HG02884 (cell line): ENCODE measurements around the gene NDUFB10.
A peak's percentile ranks its signal among the peaks of the same experiment; 100 is the strongest.
"Not testable (repeated sequence)": the region's sequence is repeated elsewhere in the genome, so short reads cannot be mapped to it uniquely, and the experiment has no call there.

Experiments
- ATAC-seq: cut with Tn5 transposase; IDR thresholded peaks from one replicate; pipeline ENCODE4 v1.9.1; 2021; ENCODE audit warnings: mild to moderate bottlenecking, moderate library complexity; ENCODE audit not compliant: unreplicated experiment

Gene NDUFB10

DNA sequence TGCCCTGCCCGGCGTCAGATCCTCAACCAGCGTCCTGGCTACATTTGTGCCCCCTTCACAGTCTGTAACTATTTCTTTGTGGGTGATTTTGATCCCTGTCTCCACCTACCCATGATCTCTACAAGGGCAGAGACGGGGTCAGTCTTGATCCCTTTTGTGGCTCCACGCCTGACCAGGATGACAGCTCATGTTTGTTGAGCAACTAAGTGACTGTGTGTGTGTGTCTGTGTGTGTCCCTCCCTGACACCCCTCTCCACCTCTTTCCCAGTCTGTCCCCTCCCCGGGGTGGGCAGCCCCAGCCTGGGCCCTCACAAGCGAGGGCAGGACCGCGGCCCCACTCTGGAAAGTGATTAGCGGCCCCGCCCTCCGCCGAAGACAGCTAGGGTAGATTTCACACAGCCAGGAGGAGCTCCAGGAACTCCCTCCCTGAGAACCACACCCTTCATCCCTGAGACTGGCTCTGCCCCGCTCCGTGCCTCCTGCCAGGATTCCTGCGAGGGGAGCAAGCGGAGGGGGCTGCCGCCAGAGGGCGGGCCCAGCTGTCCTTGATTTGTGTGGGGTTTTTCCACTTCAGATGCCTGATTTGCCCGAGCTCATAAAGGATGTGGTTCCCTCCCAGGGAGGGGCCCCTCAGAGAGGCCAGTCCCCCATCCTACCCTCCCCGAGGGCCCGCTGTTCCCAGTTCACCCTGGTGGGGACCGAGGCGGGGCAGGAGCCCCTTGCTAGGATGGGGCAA lies 35.9 kb upstream of the NDUFB10 start:
- no peak for ATAC-seq

DNA sequence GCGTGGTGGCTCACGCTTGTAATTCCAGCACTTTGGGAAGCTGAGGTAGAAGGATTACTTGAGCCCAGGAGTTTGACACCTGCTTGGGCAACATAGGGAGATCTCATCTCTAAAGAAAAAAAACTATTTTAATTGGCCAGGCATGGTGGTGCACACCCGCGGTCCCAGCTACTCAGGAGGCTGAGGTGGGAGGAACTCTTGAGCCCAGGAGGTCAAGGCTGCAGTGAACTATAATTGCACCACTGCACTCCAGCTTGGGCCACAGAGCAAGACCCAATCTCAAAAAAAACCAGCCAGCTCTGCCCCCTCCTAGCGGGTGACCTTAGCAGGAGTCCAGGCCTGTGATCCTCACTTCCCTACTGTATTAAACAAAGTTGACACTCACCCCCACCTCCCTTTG lies 35.2 kb upstream of the NDUFB10 start:
- ATAC-seq, result no peak

DNA sequence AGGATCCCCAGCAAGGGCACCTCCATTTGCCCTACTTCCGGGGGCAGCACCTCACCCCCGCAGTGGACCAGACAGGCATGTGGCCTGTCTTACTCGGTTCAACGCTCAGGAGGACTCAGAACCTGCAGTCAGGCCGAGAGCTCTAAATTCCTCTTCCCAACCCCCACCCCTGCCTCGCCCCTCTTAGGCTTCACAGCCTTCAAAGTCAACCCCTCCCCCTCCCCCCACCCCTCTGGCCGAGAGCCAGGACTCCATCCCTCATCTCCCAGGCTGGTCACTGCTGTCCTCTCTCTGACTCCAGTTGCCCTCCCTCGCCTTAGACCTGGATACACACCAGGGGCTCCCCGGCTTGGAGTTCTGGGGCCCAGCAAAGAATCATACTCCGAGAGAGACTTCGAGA lies 33.1 kb upstream of the NDUFB10 start:
- no peak for ATAC-seq

DNA sequence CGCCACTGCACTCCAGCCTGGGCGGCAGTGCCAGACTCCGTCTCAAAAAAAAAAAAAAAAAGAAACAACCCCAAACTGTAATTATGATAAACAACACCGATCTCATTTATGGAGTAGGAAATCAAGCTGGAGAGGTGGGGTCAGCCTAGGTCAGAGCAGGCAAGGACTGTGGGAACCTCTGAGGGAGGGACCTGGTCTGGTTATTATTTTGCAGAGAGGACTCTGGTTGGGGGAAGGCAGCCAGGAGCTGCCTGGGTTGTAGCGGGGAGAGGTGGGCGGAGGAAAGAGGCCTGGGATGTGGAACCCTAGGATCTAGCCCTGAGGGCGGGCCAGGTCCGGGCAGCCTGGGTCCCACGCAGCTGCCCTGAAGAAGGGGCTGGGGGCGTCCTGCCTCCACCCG lies 30.2 kb upstream of the NDUFB10 start:
- no peak for ATAC-seq

DNA sequence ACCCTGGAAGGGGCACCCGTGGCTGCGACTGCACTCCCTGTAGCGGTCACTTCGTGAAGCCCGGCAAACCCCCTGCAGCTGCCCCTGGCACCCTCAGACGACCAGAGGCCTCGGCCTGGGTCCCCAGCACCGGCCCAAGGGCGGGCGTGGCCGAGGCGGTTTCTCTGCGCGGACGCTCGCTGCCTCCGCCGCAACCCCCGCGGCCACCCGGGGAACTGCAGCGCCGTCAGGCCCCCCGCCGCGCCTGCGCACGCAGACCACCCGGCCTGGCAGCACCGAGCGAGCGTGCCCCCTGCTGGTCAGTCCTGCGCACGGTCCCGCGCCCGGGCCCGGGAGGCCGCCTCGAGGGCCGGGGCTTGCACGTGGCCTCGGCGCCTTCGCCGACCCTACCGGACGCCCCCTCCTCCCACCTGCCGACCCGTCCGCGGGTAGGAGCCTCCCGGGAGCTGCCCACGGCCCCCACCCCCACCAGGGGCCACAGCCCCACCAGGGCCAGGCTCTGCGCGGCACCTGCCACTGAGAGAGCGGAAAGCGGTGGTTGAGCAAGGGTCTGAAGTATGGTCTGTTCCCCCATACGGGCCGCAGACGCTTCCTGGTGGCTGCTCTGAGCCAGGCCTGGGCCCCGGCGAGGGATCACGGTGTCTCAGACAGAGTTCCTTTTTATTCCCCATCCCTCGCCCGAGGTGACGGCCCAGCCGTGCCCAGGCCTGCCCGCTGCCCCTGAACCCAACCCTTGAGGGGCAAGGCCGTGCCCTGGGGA lies 29.6 kb upstream of the NDUFB10 start:
- peak; percentile 65 for ATAC-seq

DNA sequence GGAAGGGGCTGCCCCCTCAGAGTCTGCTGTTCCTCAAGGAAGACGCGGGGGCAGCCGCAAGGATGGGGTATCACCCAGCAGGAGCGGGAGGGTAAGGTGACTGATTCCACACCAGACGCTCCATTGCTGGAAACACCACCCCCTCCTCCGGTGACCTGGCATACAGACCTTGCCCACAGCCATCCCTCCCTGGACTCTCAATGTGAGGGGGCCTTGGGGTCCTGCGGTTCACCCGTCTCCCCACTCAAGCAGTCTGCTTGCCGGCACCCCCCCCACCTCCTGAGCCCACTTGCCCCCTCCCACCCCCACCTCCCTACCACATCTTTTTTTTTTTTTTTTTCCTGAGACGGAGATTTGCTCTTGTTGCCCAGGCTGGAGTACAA lies 29.0 kb upstream of the NDUFB10 start:
- no peak for ATAC-seq

DNA sequence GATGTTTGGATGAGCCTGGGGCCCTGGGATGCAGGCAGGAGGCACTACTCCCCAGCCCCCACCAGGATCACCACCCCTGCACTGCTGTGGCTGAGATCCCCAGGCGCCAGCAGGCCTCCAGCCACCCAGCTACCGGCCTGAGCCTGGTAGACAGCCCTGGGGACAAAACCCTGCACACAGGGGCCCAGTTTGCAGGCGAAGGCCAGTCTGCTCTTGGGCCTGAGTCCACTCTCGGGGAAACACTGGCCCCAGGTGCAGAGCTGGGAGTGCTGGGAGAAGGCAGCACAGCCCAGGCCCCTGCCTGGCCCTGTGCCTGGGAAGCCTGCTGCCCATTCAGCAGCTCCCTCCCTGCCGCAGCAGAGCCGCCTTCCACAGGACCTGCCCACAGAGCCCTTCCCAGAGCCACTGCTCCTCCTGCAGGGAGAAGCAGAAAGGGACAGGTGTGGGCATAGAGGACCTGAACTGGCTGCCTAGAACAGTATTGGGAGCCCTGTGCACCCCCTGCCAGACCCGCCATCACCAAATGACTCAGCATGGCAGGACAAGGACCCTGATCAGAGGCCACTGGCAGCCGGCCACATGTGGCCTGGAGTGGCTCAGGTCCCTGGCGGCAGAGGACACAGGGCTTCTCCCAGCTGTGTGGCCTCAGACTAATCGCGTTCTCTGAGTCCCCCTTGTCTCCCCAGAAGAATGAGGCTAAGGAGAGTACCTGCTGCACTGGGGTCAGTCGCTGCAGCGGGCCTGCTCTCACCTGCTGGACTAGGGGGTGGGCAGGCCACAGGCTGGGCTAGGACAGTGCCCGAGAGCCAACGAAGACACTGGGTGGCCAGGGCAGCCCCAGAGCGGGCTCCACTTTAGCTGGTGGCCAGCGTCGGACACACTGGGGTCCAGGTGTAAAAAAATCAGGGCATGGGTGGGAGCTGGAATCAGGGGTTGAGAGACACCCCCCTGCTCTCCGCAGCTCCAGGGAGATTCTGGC lies 27.0 kb upstream of the NDUFB10 start:
- no peak for ATAC-seq

DNA sequence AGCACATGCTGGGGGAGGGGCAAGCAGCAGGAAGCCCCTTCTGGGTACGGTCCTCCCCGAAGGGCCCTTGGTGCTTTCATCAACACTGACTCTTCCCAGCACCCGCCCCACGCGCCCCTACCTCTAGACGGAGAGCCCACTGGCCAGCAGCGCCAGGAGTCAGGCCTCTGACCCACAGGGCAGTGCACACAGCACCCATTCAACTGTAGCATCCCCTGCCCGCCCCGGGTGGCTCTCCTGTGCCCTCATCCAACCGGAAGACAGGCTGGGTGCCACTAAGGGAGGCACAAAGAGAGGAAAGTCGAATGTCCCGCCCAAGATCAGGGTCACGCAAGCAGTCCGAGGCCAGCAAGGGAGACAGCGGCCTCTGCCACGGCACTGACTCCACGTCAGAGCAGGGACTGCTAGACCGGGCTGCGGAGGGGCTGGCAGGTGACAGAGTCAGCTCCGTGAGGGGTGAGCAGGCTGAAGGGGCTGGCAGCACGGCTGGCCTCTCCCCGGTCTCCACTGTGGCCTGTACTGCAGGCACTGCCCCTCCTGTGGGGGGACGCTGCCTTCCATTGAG lies 26.2 kb upstream of the NDUFB10 start:
- ATAC-seq, result no peak

DNA sequence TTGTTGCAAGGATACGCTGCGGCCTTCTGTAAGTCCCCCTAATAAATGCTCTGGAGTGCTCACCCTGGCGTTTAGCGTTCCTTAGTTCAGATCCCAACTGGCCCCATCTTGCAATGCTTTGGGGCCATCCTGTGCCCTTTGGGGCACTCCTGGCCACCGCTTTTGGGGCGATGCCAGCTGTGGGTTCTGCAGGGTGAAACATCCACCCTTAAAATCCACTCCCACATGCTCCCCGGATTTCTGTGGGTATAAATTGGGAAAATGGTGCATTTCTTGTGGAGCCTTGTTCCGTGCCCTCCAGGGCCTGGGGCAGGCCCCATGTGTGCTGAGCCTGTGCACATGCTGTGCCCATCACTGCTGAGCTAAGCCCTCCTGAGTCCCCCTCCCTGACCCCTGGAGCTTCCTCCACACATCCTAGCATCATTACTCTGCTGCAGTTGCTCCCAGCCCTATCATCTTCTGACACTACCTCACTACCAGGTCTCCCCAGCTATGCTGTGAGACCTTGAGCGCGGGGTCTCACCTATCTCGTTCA lies 22.3 kb upstream of the NDUFB10 start:
- ATAC-seq, result no peak

DNA sequence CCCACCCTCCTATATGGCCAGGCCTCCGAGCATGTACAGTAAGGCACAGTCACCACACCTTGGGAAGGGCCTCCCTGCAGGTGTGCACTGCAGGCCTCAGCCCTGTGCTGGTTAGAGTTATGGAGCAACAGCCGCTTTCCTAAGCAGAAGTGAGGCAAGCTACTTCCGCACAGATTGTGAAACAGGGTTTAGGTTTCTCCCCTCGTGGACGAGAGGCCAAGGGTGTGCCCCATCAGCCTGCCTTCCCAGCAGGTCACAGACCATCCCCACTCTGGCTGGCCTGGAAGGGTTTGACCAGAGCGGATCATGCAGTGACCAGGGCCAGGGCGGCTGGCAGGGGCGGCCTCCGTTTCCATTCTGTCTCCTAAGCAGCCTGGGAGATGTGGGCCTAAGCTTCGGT lies 21.0 kb upstream of the NDUFB10 start:
- ATAC-seq, result no peak

DNA sequence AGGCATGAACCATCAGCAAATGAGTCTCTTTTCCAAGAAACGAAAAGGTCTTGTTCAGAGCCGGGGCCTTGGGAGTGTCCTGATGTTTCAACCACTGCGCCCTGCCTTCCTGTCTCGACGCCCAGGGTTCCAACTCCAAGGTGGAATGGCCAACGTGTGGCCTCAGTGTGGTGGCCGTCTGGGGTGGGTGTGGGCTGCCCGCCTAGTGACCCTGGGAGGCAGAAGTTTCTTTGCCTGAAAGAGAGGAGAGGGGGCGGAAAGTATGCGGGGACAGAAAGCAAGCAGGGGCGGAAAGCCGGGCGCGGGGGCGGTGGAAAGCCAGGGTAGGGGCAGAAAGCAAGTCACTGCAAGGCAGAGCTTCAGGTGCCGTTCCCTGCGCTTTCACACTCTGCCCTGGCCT lies 20.4 kb upstream of the NDUFB10 start:
- ATAC-seq, result no peak

DNA sequence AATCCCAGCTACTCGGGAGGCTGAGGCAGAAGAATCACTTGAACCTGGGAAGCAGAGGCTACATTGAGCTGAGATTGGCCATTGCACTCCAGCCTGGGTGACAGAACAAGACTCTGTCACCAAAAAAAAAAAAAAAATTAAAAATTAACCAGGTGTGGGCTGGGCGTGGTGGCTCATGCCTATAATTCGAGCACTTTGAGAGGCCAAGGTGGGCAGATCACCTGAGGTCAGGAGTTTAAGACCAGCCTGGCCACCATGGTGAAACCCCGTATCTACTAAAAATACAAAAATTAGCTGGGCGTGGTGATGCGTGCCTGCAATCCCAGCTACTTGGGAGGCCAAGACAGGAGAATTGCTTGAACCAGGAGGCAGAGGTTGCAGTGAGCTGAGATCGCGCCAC lies 19.5 kb upstream of the NDUFB10 start:
- ATAC-seq, result not testable (repeated sequence)

DNA sequence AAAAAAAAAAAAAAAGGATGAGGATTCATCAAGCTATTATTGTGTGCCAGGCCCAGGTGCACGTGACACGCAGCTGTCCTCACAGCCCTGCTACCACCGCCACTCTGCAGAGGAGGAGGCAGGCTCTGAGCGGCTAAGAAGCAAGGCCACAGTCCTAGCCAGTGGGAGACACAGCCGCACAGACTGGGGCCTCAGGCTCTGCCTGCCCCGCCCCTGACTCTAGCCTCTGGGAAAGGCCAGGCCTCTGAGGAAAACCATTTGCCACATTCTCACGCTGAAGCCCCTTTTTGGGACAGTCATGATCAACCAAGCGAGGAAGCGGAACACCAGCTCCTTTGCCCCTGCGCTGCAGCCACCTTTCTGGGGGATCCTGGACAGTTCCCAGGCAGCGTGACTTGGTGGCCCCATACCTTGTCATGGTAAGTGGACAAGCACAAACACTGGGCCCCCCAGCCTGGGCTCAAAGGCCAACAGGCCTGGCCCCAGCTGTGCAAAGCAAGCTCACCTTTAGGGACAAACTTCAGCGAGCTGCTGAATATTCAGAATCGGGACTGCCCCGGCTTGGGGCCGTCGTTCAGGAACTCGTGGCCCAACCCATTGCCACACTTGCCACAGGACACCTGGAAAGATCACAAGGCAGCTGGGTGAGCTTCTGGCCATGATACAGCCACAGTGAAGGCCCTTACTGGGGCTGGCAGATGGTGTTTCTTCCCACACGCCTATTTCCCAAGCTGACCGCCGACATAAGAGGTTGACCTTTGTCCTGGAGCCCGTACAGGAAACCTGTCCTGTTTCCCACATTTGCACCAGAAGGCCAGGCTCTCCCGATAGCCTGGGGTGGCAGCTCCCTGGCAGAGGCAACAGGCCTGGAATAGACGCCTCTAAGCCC lies 18.8 kb upstream of the NDUFB10 start:
- no peak for ATAC-seq

DNA sequence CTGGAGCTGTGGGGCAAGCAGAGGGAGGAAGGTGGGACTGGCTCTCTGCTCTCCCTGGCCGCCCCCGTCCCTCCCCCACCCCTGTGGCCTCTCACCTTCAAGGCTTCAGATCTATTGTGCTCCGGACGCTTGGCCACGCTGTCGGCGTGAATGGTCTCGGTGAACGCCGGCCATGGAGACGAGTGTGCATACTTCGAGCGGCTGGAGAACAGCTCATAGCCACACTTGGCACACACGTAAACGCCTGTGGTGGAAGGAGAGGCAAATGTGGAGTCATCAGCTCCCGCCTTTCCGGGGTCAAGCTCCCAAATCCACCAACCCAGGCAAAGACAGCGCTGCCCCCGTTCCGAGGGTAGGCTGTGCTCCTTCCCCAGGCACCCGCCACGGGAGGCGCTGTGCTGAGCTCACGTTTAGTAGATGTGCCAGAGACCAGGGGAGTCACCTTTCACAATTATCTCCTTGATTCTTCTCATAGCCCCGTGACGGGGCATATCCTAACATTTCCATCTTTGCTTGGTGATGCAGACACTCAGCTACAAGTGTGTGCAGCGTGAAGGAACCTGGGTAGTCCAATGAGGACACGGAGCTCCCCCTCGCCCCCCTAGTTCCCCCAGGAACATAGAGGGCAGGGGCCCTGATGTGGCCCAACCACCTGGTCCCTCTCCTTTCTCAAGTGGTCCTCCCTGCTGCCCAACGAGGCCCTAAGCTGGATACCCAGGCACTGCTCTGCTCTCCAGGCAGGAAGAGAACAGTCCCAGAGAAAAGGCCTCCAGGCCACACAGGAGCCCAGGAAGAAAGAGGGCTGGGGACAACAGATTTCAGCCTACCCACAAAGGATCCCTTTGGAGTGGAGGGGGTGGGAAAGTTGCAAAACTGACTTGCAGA lies 17.9 kb upstream of the NDUFB10 start:
- ATAC-seq, result no peak

DNA sequence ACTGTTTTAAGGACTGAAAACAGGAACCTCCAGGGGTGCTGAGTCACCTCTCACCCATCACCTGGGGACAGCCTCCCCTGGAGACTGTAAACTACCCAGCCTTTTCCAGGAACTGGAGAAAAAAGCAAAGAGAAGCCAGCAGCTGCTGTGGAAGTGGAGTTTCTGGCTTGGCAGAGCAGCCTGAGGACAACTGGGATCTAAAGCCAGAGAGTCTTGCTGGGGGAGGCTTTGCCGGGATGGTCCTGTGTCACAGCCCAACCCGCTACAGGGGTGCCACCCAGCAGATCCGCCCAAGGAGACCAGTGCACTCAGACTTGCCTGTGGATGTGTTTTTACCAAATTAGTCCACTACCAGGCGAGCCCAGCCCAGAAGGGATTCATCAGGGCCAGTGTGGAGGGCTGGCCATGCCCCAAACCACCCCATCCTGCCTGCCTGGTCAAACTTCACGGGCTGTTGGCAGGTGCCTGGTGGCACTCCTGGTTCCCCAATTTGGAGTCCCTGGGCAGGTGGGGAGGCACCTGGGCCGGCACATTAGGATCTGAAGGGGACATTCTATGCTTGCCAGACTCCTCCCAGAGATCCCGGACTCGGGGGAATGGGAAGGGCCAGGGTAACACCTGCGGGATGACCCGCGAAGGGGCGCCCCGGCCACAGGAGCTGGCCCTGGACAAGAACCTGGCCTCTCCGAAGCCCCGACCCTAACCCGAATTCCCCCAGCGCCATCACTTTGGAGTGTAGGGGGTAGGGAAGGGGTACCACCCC lies 17.1 kb upstream of the NDUFB10 start:
- no peak for ATAC-seq

DNA sequence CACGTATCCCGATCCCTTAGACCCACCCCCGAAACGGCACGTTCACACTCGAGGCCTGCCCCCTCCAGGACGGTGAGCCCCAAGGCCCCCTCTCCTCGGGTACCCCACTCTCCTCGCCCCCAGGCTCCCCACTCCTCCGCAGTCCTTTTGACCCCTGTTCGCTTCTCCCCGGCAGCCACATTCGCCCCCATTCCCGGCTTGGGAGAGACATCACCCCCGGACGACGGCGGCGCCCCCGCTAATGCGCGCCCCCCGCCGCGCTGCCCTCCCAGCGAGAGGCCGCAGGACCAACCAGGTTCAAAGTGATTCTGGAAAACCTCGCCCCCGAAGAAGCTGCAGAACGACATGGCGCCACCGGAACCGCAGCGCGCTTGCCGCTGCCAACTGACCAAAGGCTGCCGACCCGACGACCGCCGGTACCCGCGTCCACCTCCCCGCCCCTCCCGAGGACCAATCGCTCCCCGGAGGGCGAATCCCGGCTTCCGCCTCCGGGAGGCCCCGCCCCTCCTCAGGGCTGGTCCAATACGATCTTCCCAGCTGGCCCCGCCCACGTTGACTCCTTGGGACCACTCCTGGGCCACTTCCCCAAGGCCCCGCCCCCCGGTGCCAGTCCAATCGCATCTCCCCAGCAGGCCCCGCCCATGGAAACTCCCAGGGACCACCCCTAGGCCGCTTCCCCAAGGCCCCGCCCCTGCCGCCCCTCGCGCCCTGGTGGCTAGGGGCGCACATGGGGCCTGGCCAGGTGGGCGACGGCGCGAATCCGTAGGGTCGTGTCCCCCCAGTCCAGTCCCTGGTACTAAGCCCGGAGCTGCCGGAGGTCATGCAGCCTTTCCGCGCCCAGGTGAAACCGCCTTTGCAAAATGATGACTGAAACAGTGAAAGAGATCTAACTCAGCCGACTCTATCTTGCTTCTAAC lies 16.3 kb upstream of the NDUFB10 start, which contains the start of gene MSRB1:
TSS of gene MSRB1 (minus strand) at position 390 of the 917 bp plus-strand sequence. CDS start at position 347, 43 bp downstream.
- peak; percentile 92 for ATAC-seq
